Esophagus muscularis mucosa (tissue), 4 donors: ENCODE data around the gene PLPP1. TPM values are rescaled to one million over a fixed set of nuclear protein-coding genes. Genes with fewer than 3 reads are reported as not detected.
A peak's percentile ranks its signal among the peaks of the same experiment; 100 is the strongest.

Experiments used
- DNase-seq: peaks from one replicate; pipeline ENCODE4 v3.0.0-alpha.2; 2017; ENCODE audit errors: extremely low spot score
- H3K27ac ChIP-seq, 4 donors: fragments of 200-600 bp; sonication (generic); replicated peaks in 1 of 4; 1 replicate in 3 of 4; 2 replicates in 1 of 4; pipeline ENCODE4 v1.5.1; 2016 to 2019; ENCODE audit warnings: mild to moderate bottlenecking in 1 of 4
- H3K27me3 ChIP-seq, 4 donors: fragments of 200-600 bp; sonication (generic); one replicate each; pipeline versions ENCODE4 v1.5.1 to v1.6.0; 2016 to 2019
- H3K36me3 ChIP-seq, 4 donors: fragments of 200-600 bp; sonication (generic); one replicate each; pipeline ENCODE4 v1.5.1; 2016 to 2019
- H3K4me1 ChIP-seq, 4 donors: fragments of 200-600 bp; sonication (generic); one replicate each; pipeline ENCODE4 v1.5.1; 2016 to 2019
- H3K4me3 ChIP-seq, 4 donors: fragments of 200-600 bp; sonication (generic); 1 replicate in 2 of 4; 2 replicates in 2 of 4; pipeline ENCODE4 v1.5.1; 2016 to 2019; ENCODE audit warnings: mild to moderate bottlenecking in 4 of 4, moderate library complexity in 1 of 4
- H3K9me3 ChIP-seq, 4 donors: fragments of 200-600 bp; sonication (generic); 1 replicate in 3 of 4; 2 replicates in 1 of 4; pipeline ENCODE4 v1.5.1; 2016 to 2019
- CTCF ChIP-seq, 3 experiments: fragments of 200-600 bp in 2 of 3; fragments of 450-650 bp in 1 of 3; sonication (generic) in 2 of 3; IDR thresholded peaks; one replicate each; pipeline ENCODE4 v1.5.1; 2017 to 2019; ENCODE audit warnings: antibody characterized with exemption in 3 of 3, mild to moderate bottlenecking in 2 of 3, moderate library complexity in 1 of 3
- EP300 ChIP-seq: sonication (generic); formaldehyde crosslinking; IDR thresholded peaks from one replicate; pipeline ENCODE4 v1.6.1; 2017; ENCODE audit warnings: antibody characterized with exemption
- POLR2A ChIP-seq: fragments of 450-650 bp; IDR thresholded peaks from one replicate; pipeline ENCODE4 v1.6.1; 2017; ENCODE audit warnings: antibody characterized with exemption, moderate library complexity, mild to moderate bottlenecking, low read depth
- POLR2AphosphoS5 ChIP-seq, 2 donors: sonication (generic); formaldehyde crosslinking; IDR thresholded peaks; one replicate each; pipeline ENCODE4 v1.6.1; 2017; ENCODE audit warnings: antibody characterized with exemption in 2 of 2
- WGBS: methylation state at CpG from one replicate; pipeline ENCODE4 v1.1.5; 2018; 5-methylcytosine and 5-hydroxymethylcytosine counted together
- intact Hi-C: fragments of 100-400 bp; cut with DNase I; formaldehyde crosslinking; loops from one replicate; pipeline ENCODE4 v1.15.1; 2023
- total RNA-seq, 4 donors: library from RNA; depleted of rRNA; stranded (reverse); fragments of >200 nt; gene quantifications; one replicate each; pipeline versions ENCODE4 v1.1.0 to v1.2.1, GENCODE V29; 2016

Gene PLPP1
- total RNA-seq, 4 donors from 2014 or later: 186 to 306 (median 241) TPM

DNA sequence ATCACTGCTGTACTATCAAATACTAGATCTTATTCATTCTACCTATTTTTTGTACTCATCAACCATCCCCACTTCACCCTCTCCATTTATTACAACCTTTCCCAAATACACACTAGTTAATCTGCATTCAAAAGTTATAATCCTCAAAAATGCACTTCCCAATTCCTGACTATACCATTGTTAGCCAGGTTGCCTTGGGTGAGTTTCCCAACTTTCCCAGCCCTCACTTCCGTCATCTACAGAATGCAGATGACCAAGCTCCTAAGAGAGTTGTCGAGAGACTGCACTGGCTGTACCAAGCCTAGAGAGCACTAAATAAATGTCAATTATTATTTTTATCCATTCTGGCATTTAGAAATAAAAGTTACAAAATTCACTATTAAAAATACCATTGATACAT is 11.5 kb downstream of the PLPP1 start:
- Histone ChIP-seq H3K4me3 (no peak overlapping the region), H3K36me3 (peaks cover 0 to 4% (median 0%) of the 10 kb centered on the region in 4 donors), H3K9me3 (no peaks in the 10 kb centered on the region), H3K4me1 (peaks cover 14 to 71% (median 59%) of the 10 kb centered on the region in 4 donors), H3K27ac (no peak overlapping the region), H3K27me3 (no peaks in the 10 kb centered on the region)
- WGBS: 96% methylated on average over 2 of the region's 2 CpGs
- intact Hi-C loops: no loop called here
- TF ChIP-seq EP300: no peak
- TF ChIP-seq CTCF (IDR thresholded peaks at IDR 0.05): no peak
- TF ChIP-seq POLR2AphosphoS5 (IDR thresholded peaks at IDR 0.05): no peak
- TF ChIP-seq POLR2A: no peak
- DNase-seq: peak; percentile 55

- Histone ChIP-seq H3K27ac (no peak overlapping the region), H3K9me3 (no peaks in the 10 kb centered on the region), H3K4me3 (no peak overlapping the region), H3K27me3 (no peaks in the 10 kb centered on the region), H3K36me3 (peaks cover 0 to 4% (median 0%) of the 10 kb centered on the region in 4 donors), H3K4me1 (peaks cover 16 to 73% (median 57%) of the 10 kb centered on the region in 4 donors)
- intact Hi-C loops: no loop called here
- 76% methylated on average over 5 of the region's 5 CpGs for WGBS
- TF ChIP-seq POLR2AphosphoS5 (IDR thresholded peaks at IDR 0.05): no peak
- TF ChIP-seq POLR2A: no peak
- no peak for TF ChIP-seq EP300
- no peak for TF ChIP-seq CTCF (IDR thresholded peaks at IDR 0.05)
- DNase-seq: peak; percentile 34
These were observed 12.9 kb downstream of the PLPP1 start for GRCh38 chr5:55521881-55522280.

- peaks cover 30 to 76% (median 58%) of the 10 kb centered on the region in 4 donors for H3K4me1 ChIP-seq
- intact Hi-C loops: no loop called here
These were observed 14.5 kb downstream of the PLPP1 start for GRCh38 chr5:55520117-55520839.

DNA sequence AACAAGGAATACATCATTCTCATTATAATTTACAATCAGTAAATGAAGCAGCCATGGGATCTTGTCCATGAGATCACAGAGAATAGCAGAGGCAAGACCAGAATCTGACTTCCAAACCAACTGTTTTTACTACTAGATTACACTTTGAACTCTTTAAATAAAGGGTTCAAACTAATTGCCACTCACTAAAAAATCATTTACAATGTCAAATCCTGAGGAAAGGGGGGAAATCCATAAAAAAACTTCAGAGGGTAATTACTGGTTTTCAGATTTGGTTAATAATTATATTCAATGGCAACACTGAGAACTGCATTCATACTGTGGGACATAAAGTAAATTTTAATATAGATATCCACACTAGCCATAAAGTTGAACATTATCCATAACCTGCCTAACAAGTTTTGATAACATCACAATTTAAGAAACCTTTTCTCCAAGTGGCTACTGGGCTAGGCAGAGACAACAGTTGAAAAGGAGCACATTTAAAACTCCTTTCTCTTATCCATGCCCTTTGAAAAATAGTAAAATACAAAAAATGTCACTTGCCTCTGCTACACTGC is 15.9 kb downstream of the PLPP1 start:
- Histone ChIP-seq H3K27me3 (no peaks in the 10 kb centered on the region), H3K36me3 (peaks cover 0 to 4% (median 0%) of the 10 kb centered on the region in 4 donors), H3K9me3 (no peaks in the 10 kb centered on the region), H3K27ac (no peak overlapping the region), H3K4me1 (peaks cover 38 to 71% (median 55%) of the 10 kb centered on the region in 4 donors), H3K4me3 (no peak overlapping the region)
- no peak for DNase-seq
- intact Hi-C loops: no loop called here
- TF ChIP-seq CTCF (IDR thresholded peaks at IDR 0.05) (no peak), POLR2A (no peak), EP300 (no peak), POLR2AphosphoS5 (IDR thresholded peaks at IDR 0.05) (no peak)

More at GRCh38 chr5:55520117-55520839, 14.5 kb downstream of the PLPP1 start:
- TF ChIP-seq CTCF (IDR thresholded peaks at IDR 0.05) (no peak), POLR2A (no peak), POLR2AphosphoS5 (IDR thresholded peaks at IDR 0.05) (no peak), EP300 (no peak)
- no peaks in the 10 kb centered on the region for H3K27me3 ChIP-seq
- no peak overlapping the region for H3K27ac ChIP-seq
- peaks cover 0 to 4% (median 0%) of the 10 kb centered on the region in 4 donors for H3K36me3 ChIP-seq
- no peak overlapping the region for H3K4me3 ChIP-seq
- no peaks in the 10 kb centered on the region for H3K9me3 ChIP-seq
- DNase-seq: no peak
- 98% methylated on average over 2 of the region's 2 CpGs for WGBS
